GM04503 (cell line): ENCODE results near the gene SNX33.
"Not testable (repeated sequence)": the region's sequence is repeated elsewhere in the genome, so short reads cannot be mapped to it uniquely, and the experiment has no call there.

Source experiments
- DNase-seq: peaks from one replicate; pipeline ENCODE4 v3.0.0-alpha.2; 2012; ENCODE audit warnings: low read depth

The SNX33 gene

DNA sequence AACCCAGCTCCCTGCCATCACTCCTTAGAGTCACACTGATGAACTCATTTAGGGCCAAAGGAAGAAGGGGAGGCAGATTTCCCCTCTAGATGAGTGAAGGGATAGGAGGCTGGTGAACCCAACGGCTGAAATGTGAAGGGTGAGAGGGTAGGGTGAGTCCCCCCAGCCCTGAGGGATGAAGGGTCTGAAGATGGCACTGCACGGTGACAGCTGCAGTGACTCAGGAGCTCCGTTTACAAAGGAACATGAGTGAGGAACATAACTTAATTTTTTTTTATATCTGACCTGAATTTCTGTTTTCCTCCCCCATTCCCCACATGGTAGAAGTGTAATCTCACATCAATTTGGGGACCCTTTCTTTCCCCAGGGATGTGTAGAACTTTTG lies 14.0 kb downstream of the SNX33 start:
- DNase-seq, result no peak

DNA sequence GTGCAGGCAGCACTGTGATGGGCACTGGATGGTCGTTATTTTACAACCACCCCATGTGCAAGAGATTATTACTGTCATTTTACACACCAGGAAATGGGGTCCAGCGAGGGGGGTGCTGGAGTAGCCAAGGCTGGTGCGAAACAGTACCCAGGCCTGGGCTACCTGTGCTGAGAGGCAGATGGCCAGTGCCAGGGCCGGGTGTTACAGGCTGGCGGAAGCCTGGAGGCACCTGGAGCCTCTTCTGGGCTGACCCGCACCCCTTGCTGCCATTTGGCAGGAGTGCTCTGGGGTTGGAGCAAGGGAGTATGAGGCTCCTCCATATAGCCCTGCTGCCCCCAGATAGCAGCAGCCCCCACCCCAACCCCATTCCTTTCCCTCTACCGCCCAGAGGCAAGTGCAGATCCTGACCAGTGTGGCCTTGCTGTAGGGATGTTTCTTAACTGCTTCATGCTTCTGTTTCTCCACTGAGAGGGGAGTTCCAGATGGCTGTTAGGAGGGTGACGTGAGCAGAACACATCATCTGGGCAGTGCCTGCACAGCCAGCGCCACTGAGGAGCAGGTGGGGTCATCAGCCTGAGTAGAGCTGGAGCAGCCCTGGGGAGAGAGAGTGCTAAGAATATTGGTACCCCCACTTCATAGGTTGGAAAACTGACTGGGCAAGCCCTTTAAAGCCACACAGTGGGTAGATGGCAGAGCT lies 15.3 kb downstream of the SNX33 start:
- no peak for DNase-seq

DNA sequence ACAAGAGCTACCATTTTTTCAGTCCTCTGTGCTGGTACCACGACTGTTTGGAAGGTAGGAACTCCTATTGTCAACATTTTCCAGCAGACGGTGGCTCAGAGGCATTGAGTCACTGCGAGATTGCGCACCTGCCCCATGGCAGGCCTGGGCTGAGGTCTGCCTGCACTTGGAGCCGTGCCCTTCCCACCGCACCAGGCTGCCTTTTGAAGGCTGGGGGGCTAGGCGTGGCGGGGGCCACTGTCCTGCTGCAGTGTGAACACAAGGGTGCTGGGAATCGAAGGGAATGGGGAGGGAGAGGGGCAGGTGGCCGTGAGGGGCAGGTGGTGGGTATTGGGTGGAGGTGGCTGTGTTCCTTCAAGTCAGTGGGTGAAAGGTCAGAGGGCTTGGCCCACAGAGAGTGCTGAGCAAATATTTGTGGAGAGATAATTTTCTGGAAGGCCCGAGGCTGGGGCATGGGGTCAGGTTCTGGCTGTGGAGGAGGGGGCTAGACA lies 16.3 kb downstream of the SNX33 start:
- DNase-seq, result no peak

DNA sequence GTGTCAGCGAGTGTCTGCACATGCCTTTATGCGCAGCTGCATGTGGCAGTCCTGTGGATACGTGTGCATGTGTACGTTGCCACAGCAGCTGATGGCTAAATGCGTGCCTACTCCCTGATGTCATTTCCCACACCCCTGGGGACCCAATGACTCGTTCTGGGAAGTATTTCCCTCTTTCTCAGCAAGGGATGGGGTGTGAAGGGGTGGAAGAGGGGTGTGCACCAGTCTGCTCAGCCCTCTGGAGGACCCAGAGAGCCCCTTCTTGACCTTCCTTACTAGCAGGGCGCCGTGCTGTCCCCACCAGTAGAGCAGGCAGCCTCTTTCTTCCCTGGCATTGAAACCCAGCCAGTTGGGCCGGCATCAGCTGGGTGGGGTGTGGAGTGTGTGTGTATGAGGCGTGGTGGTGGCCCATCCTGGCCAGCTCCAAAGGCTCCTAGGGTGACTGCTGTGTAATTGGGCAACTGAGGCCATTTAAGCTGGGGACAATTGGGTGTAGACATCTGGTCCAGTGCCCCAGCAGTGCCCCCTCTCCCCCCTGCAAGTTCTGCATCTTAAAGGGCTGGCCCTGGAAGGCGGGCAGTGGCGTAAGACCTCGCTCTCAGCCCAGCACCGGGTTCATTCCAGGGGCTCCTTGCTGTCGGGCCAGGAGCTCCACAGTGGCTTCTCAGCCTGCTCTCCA lies 19.2 kb downstream of the SNX33 start:
- peak; percentile 99 for DNase-seq

DNA sequence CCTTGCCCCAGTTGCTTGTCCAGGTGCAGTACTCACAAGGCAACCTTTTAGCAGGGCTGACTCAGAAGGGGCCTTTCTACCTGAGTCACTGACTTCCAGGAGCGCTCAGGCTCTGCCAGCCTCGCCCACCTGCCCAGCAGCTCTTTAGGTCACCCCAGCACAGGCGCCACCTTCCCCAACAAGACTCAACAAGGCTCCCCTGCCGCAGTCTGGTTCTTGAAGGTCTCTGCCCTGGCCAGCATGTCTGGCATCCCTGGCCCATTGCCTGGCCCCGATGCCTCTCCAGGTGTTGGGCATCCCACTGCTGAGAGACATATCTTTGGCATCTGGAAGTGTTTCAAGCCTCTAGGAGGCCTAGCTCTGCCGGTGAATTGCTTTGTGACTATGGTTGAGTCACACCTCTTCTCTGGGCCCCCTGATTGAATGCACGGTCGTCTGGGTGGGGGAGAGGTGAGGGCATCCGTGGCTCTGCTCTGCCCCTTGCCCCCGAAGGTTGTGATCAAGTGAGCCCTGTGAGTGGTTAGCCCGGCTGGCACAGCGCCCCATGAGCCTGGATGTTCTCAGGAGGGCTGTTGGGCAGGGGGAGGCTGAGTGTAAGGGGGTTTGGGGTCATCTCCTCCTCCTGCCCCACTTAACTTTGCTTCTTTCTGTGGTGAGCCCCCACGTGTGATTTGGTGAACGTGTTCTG lies 21.6 kb downstream of the SNX33 start:
- DNase-seq, result no peak

DNA sequence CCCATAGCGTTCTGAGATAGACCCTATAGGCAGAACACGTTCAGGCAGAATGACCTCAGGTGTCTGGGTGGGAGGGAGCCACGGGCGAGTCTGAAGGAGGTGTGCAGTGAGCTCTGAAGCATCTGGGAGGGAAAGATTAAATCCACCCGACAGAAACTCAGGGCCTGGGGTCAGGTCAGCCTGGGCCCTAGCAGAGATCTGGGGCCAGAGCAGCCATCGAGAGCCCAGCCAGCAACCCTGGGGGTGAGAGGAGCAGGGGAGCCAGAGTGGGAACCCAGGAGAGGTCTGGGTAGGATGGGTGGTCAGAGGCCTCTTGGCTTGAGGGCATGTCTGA lies 22.1 kb downstream of the SNX33 start:
- no peak for DNase-seq

DNA sequence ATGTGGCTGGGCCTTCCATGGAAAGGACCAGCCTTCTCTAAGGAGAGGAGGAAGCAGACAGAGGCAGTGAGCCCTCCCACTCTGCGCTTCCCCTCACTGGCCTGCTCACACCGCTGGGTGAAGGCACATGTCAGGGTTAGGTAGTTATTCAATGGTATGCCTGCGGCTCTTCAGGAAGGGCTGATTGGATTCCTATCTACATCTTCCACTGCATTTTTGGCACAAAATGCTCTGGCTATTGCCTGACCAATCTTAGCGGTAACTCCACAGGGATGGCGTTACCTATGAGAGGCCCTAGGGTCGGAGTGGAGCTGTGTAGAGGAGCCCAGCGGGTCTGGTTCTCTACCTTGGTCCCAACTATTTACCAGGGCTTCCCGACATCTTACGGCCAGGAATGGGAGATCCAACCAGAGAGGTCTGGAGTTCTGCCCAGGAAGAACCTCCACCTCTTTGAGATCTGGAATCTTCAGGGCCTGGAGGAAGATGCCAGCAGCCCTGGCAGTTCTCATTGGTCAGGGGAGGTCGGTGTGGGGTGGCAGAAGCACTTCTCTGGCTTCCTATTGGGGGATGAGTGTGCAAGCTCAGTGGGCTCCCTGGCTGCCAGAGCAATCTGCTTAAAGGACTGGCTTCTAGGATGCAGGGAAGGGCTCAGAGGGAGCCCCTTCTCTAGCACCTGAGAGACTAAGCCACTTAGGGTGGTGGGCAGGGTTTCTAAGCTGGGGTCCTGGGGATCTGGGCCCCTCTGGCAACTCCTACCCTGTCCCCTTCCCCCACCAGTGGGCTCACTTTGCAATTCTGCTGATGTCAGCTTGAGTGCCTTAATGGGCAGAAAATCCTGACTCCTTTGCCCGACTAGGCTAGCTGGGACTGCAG lies 24.3 kb downstream of the SNX33 start:
- DNase-seq, result no peak

DNA sequence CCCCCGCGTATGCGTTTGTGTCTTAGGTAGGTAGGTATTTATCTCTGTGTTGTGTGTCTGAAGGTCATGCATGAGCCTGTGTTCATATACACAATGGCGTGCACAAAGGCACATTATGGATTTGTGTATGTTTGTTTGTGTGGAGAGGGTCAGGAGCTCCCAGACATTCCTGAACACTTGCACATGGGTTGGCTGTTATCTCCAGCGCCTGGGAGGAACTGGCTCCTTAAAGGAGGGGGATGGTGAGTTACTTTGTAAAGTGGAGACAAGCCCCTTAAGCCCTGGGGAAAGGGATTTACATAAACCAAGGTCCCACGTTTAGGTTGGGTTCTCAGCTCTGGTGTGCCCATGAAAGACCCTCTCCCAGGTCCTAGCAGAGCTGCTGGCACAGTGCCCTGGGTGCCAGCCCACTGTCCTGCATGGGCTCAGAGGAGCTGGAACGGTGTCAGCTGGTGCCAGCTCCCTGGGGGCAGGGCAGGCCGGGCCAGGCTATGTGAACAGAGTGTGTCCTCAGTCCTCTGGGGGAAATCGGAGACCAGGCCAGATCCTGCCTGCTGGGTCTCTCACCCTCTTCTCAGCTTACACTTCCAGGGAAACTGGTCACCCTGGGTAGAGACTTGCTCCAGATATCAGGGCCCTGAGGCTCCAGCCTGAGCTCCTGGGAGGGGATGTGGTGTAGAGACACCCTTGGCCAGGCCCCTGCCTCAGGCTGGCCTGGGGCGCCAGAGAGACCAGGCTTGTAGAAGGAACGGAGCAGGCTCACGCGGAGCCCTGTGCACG lies 25.1 kb downstream of the SNX33 start:
- DNase-seq, result no peak

DNA sequence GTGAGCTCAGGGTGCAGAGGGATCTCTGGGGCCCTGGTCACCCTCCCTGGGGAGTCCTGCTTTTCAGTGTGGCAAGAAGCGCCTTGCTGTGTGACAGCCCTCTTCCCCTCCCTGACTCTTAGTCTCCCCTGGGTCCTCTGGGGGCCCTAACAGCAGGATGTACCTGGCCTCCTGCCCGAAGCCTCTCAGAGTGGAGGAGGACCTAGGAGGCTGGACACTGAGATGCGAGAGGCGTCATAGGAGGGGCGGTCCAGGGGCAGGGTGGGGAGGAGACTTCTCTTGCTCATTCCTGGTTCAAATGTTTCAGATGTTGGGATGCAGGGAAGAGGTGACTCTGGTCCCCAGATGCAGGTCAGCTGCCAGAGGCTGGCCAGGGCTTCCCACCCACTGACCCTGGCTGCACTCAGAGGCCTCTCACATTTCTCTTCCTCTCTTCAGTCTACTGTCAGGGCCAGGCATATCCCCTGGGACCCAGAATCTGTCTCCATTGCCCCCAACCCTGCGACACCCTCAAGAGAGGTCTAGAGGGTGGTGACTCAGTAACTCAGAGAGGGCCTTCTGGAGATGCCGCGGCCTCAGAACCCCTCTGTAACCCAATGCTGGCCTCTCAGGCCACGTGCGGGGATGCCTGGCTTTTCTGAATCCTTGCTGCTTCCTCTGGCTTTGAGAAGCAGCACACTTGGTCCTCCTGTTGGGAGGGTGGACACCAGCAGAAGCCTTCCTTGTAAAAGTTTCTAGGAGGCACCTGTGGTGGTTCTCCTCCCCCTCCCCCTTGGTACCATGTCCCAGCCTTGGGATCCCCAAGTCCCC lies 25.9 kb downstream of the SNX33 start:
- peak; percentile 61 for DNase-seq

DNA sequence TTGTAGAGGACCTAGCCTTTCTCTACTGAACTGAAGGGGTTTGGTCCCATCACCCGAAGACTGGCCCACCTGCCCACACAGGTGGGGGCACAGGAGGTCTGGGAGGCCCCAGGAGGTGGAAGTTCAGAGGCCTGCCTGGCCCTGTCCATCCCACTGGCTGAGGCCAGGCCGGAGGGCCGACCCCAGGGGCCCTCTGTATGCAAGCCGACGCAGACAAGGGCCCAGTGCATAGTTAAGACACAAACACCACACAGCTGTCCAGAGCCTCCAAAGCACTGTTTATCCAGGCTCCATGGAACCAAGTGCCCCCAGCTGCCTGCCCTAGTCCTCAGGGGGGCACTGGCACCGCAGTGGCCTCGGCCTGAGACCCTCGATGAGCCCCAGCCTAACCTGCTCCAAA lies 26.7 kb downstream of the SNX33 start:
- no peak for DNase-seq

DNA sequence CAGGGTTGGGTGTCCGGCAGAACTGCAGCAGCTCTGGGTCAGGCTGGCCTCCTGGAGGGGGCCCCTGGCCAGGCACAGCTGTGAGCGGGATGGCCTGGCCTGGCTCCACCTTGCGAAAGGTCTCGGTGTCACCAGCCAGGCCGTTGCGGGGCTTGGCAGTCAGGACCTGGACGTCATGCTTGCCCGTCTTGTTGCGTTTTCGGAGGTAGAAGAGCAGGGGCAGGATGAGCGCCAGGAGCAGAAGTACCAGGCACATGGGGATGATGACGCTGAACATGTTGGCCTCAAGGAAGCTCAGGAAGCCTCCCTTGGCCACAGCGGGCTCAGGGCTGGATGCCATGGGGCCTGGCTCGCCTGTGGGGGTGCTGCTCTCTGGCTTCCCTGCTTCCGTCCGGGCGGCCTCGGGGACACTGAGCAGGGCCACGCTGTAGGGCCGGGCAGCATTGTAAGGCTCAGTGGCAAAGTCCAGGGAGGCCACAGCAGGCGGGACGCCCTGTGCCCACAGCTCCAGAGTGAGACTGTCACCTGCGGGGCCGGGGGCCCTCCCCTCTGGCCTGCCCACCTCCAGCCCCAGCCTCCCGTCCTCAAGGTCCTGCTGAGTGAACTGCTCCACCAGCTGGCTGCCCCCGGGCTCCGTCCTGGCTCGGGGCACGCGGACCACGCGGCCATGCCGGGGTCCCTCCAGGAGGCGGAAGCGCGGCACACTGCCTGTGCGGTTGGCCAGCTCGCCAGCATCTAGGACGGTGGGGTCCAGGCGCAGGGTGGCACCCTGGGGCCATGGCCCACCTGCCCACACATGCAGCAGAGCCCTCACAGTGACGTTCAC lies 28.1 kb downstream of the SNX33 start:
- DNase-seq, result no peak

DNA sequence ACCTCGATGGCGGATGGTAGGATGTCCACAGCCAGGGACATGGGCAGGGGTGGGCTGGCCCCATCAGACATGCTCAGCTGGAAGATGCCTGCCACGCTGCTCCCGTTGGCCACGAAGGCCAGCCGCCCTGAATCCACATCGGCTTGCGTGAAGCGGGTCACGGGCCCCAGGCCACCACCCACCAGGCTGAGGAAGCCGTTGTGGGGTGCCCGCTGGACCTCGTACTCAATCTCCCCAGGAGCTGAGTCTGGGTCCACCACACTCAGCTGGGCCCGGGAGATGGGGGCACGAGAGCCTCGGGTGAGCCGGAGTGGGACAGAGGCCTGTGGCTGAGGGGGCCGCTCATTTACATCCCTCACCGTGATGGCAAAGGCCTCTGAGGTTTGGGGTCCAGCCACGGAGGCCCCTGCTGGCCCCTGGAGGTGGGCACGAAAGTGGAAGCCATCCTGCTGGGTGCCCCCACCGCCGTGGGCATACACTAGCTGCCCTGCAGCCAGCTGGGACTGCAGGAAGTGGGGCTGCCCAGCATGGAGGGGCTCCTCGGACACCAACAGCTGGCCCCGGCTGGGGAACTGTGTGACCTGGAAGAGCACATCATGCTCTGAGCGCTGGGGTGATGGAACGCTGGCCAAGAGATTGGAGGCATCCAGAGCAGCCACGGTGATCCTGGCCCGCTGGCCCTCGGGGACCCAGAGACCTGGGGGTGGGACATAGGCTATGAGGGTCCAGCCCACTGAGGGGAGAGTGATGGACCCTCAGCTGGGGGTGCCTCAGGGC lies 29.2 kb downstream of the SNX33 start:
- DNase-seq, result no peak

DNA sequence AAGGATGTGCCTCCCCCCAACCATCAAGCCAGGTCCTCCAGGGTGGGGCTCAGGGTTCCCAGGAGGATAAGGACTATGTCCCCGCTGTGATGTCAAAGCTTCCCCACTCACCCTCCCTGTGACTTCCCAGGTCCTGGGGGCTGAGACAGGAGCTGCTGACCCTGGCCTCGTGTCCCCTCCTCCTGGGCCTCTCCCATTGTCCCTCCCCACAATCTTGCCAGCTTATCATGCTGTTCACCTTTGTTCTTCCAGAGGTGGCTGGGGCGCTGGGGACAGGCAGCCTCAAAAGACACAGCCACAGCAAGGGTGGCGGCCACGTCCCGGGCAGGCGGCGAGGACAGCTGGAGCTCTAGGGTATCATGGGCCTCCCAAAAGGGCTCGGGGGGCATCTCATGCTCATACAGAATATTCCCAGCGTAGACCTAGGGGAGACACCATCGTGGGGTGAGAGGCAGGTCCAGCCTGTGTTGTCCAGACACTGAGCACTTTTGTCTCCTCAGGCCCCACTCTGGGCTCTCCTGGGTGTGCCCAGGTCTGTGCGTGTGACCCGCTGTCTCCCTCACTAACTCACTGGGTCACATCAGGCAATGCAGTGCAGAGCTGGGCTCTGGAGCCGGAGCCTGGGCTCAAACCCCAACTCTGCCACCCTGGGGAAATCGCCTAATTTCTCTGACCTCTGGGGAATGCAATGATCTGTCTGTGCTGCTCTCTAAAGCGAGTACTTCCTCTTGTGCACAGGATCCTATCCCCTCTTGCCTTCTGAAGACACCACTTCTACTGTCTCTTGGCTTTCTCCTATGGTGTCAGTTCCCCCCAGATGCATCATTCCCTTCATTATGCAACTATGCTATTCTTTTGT lies 30.0 kb downstream of the SNX33 start:
- DNase-seq, result no peak

DNA sequence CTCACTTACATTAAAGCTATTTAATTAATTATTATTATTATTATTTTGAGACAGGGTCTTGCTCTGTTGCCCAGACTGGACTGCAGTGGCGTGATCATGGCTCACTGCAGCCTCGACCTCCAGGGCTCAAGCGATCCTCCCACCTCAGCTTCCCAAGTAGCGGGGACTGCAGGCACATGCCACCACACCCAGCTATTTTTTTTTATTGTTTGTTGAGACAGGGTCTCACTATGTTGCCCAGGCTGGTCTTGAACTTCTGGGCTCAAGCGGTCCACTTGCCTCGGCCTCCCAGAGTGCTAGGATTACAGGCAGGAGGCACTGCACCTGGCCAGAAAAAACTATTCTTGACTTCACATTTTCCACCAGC lies 30.6 kb downstream of the SNX33 start:
- DNase-seq, result not testable (repeated sequence)

DNA sequence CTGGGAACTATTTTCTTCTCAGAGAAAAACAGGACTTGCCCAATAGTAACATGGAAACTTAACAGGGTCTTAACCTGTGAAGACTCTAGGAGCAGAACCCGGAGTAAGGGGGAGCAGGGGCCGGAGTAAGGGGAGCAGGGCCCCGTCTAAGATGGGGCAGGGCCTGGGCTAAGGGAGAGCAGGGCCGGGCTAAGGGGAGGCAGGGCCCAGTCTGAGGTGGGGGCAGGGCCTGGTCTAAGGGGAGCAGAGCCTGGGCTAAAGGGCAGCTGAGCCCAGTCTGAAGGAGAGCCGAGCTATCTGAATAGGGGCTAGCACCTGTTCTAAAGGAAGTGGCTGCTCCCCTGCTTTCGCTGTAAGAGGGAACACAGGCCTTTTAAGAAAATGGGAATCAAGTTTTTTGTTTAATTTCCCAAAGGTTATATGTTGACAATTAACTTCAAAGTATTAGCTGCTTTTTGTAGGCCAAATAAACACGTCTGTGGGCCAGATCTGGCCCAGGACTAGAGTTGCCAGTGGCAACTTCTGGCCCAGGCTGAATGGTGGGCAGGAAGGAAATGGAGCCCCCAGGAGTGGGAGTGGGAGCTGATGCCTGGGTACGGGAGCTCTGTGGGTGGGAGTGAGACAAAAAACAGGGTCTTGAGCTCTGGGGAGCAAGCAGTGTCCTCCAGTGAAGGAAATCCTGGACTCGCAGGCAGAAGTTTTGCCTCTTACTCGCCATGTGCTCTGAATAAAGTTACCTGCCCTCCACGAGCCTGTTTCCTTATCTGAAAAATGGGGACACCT lies 32.5 kb downstream of the SNX33 start:
- DNase-seq, result no peak

DNA sequence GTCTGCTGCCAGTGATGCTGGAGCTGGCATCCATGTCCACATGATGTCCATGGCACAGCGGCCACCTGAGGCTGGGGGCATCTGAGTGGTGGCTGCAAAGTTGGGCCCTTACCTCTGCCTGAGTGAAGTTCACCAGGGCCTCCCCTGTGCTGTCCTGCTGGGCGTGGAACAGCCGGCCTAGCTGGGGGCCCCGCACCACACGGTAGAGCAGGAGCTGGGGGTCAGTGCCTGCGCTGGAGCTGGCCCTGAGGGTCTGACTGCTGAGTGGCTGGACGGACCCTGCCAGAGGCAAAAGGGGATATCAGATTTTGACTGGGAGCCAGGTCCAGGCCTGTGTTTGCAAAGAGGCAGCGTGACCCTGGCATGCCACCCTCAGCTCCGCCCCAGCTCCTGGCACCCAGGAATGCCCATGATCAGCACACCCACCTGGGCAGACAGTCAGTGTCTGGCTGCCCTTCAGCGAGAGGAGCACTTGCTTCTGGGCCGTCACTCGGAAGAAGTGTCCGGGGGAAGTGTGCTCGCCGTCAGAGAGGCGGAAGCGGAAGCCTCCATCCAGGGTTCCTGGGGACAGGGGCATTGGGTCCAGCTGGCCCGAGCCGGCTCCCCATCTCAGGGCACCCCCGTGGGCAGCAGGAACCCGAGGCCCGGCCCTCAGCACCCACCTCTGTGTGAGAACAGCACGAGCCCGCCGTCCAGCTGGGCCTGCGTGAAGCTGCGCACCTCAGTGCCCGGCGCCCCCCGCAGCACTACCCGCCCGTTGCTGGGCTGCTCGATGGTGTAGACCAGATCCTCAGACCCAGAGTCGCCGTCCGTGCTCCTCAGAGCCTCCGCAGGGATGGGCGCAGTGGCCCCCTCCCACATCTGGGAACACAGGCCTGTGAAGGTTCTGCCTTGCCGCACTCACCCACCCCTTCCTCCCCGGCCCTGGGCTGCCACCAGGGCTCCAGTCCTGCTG lies 34.7 kb downstream of the SNX33 start:
- no peak for DNase-seq
